Activated B cell treated with CpG ODN at 0.5 μM for 24 hours (primary cell): ENCODE results near the gene PIEZO2. TPM values are rescaled to one million over a fixed set of nuclear protein-coding genes. Genes with fewer than 3 reads are reported as not detected.

Source experiments
- ATAC-seq: fragments of 200-7000 bp; cut with Tn5 transposase; one replicate; pipeline ENCODE4 v1.10.0; 2021; ENCODE audit warnings: low read depth, mild to moderate bottlenecking, moderate library complexity
- CTCF ChIA-PET: fragments of 350-600 bp; sonication (Branson Sonifier 250); formaldehyde crosslinking; loops from one replicate; lab custom pipeline; 2021; ENCODE audit warnings: antibody characterized with exemption; lab: Charles Lee
- POLR2A ChIA-PET: fragments of 350-600 bp; sonication (Branson Sonifier 250); formaldehyde crosslinking; loops from one replicate; lab custom pipeline; 2021; ENCODE audit warnings: antibody characterized with exemption; lab: Charles Lee
- DNase-seq: peaks from one replicate; pipeline ENCODE4 v3.0.0; 2022
- H3K27ac Mint-ChIP-seq: one replicate; pipeline ENCODE4 v1.8.0; 2020; ENCODE audit warnings: mixed read lengths
- H3K27me3 Mint-ChIP-seq: one replicate; pipeline ENCODE4 v1.8.0; 2021; ENCODE audit warnings: mixed read lengths
- H3K36me3 Mint-ChIP-seq: one replicate; pipeline ENCODE4 v1.8.0; 2021; ENCODE audit warnings: low read depth, mixed read lengths
- H3K4me1 Mint-ChIP-seq: one replicate; pipeline ENCODE4 v1.8.0; 2021; ENCODE audit warnings: mixed read lengths
- H3K4me3 Mint-ChIP-seq: one replicate; pipeline ENCODE4 v1.8.0; 2020; ENCODE audit warnings: mild to moderate bottlenecking, mixed read lengths
- H3K9me3 Mint-ChIP-seq: one replicate; pipeline ENCODE4 v1.8.0; 2020; ENCODE audit warnings: mixed read lengths
- intact Hi-C: fragments of 100-400 bp; cut with micrococcal nuclease; formaldehyde crosslinking; loops from one replicate; pipeline ENCODE4 v1.15.1; 2024
- total RNA-seq: library from RNA; stranded (reverse); gene quantifications from 2 replicates; pipeline ENCODE4 v1.2.3, GENCODE V29; 2022
- TF ChIP-seq, protein P1 (sequence below): fragments of 200-600 bp; IDR thresholded peaks from one replicate; pipeline ENCODE4 v1.8.0; 2022; ENCODE audit warnings: antibody characterized with exemption, mild to moderate bottlenecking

Gene PIEZO2
- total RNA-seq, 1 donor from 2014 or later, result not detected

DNA sequence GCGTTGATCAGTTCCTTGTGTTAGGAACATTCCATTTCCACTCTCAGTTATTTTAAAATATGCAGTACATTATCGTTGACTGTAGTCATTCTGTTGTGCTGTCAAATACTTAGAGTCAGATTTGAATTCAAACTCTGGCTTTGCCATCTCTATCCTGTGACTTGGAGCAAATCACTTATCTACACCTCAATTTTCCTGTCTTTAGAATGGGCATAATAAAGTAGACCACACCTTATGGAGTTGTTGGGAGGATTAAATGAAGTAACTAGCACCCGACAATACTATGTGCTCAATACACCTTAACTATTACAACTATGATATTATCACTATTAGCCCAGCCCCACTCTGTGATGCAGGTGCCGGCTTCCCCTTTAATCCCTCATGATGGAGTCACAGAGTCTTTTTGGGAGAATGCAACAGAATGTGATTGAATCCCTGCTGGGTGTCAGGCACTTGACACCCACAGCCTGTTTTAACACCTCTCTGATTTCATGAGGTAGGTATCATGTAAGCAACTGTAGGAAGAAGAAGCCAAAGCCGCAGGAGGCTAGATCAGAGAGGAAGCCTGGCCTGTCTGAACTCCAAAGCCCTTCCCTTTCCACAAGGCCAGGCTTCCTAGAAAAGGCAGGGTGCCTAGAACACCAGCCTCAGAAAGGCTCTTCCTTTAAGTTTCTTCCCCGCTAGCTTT, 315.1 kb downstream of the PIEZO2 start:
- H3K9me3 Mint-ChIP-seq, result peaks cover 2% of the 10 kb centered on the region
- no peaks in the 10 kb centered on the region for H3K4me1 Mint-ChIP-seq
- CTCF ChIA-PET, result no interaction called here
- ATAC-seq (no peak), DNase-seq (no peak)
- intact Hi-C loops, result no loop called here
- H3K27ac Mint-ChIP-seq, result no peak overlapping the region
- H3K4me3 Mint-ChIP-seq, result no peak overlapping the region
- no peaks in the 10 kb centered on the region for H3K36me3 Mint-ChIP-seq
- peaks cover 3% of the 10 kb centered on the region for H3K27me3 Mint-ChIP-seq
- POLR2A ChIA-PET, result no interaction called here
- TF ChIP-seq, protein P1, sequence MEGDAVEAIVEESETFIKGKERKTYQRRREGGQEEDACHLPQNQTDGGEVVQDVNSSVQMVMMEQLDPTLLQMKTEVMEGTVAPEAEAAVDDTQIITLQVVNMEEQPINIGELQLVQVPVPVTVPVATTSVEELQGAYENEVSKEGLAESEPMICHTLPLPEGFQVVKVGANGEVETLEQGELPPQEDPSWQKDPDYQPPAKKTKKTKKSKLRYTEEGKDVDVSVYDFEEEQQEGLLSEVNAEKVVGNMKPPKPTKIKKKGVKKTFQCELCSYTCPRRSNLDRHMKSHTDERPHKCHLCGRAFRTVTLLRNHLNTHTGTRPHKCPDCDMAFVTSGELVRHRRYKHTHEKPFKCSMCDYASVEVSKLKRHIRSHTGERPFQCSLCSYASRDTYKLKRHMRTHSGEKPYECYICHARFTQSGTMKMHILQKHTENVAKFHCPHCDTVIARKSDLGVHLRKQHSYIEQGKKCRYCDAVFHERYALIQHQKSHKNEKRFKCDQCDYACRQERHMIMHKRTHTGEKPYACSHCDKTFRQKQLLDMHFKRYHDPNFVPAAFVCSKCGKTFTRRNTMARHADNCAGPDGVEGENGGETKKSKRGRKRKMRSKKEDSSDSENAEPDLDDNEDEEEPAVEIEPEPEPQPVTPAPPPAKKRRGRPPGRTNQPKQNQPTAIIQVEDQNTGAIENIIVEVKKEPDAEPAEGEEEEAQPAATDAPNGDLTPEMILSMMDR, result no peak

DNA sequence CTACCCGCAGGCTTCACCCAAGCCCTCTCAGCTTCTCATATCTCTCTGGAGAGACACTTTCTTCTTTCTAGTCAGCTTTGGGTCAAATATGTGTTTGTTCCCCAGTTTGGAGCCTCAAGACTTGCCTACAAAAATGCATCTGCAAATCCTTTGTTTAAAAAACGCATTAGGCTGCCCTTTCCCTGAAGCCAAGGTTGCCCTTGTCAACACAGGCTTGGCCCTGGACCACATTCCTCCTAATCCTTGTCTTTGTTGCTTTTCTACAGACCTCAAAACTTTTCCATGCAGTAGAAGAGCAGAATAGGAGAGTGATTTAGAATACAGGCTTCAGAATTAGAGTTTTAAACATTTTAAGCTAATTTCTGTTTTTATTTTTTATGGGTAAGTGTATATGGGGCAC, 315.7 kb downstream of the PIEZO2 start:
- ChIA-PET CTCF (no interaction called here), POLR2A (no interaction called here)
- H3K36me3 Mint-ChIP-seq, result no peaks in the 10 kb centered on the region
- TF ChIP-seq, protein P1, result no peak
- intact Hi-C loops, result no loop called here
- ATAC-seq (no peak), DNase-seq (no peak)
- H3K27ac Mint-ChIP-seq, result no peak overlapping the region
- peaks cover 3% of the 10 kb centered on the region for H3K27me3 Mint-ChIP-seq
- H3K4me1 Mint-ChIP-seq, result no peaks in the 10 kb centered on the region
- H3K4me3 Mint-ChIP-seq, result no peak overlapping the region
- H3K9me3 Mint-ChIP-seq, result peaks cover 2% of the 10 kb centered on the region

DNA sequence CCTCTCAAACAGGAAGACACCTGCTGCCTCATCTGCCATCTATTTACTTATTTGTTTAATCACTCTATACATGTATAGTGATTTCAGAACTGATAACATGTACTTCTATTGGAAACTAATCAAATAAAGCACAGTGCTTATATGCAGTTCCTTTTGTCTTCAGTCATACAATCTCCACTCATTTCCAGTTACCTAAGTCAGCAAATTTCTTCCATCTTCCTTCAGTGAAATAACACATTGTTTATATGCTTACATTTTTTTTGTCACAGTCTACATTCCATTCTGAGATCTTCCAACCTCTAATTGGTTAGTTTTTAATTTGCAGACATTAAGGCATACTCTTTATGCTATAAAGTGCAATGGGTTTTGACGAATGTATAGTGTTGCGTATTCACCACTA, 323.0 kb downstream of the PIEZO2 start:
- DNase-seq, result no peak
- Mint-ChIP-seq H3K27me3 (peaks cover 25% of the 10 kb centered on the region), H3K36me3 (no peaks in the 10 kb centered on the region), H3K4me1 (no peaks in the 10 kb centered on the region), H3K4me3 (no peak overlapping the region), H3K27ac (no peak overlapping the region), H3K9me3 (peaks cover 2% of the 10 kb centered on the region)
- intact Hi-C loops, result no loop called here
- no peak for ATAC-seq
- CTCF ChIA-PET, result no interaction called here
- POLR2A ChIA-PET, result no interaction called here
- TF ChIP-seq, protein P1, result no peak

DNA sequence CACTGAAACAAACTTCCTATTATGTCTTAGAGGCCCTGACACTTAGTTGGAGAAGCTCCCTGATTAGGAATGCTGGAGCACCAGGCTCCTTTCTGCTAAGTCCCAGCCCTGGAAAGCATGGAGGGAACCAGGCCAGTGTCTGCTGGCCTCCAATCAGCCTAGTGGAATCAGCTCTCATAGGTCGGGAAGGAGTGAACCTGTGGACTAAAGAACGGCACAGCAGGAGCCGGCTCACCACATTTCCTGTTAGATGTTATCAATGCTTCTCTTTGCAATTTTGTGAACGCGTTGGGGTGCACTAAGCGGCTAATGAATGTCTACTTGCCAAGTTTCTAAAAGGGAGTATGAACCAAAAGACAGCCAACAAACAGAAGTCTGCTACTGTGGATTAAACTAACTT, 326.9 kb downstream of the PIEZO2 start:
- no peak overlapping the region for H3K4me3 Mint-ChIP-seq
- no peaks in the 10 kb centered on the region for H3K4me1 Mint-ChIP-seq
- peaks cover 22% of the 10 kb centered on the region for H3K27me3 Mint-ChIP-seq
- no peak overlapping the region for H3K27ac Mint-ChIP-seq
- no peaks in the 10 kb centered on the region for H3K36me3 Mint-ChIP-seq
- ChIA-PET CTCF (no interaction called here), POLR2A (no interaction called here)
- H3K9me3 Mint-ChIP-seq, result peaks cover 7% of the 10 kb centered on the region
- DNase-seq (no peak), ATAC-seq (no peak)
- TF ChIP-seq, protein P1, result no peak
- intact Hi-C loops, result no loop called here

DNA sequence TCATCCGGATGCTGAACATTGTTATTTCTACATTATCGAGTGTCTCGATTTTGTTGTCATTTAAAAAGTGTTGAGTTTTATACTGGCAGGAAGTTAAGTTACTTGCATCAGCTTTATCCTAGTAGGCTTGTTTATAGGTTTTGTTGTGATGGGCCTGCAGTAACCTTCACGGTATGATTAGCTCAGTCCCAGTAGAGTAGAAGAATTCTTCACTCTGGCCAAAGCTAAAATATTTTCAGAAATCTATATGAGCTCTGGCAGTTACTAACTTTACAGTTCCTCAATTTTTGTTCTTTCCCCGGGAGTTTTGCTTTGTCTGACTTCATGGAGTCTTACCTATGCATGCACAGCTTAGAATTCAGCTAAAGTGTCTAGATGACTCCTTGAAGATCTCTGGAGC, 328.7 kb downstream of the PIEZO2 start:
- no peaks in the 10 kb centered on the region for H3K36me3 Mint-ChIP-seq

More for the DNA sequence above, 328.7 kb downstream of the PIEZO2 start:
- ATAC-seq (no peak), DNase-seq (no peak)
- H3K4me3 Mint-ChIP-seq, result no peak overlapping the region
- H3K4me1 Mint-ChIP-seq, result no peaks in the 10 kb centered on the region
- ChIA-PET CTCF (interaction anchor here (1.0 kb wide), 2 partner anchors 9 to 25 kb away, joined by 3 read pairs; no protein-coding TSS in a partner anchor), POLR2A (no interaction called here)
- intact Hi-C loops, result no loop called here
- H3K9me3 Mint-ChIP-seq, result peaks cover 7% of the 10 kb centered on the region
- peaks cover 17% of the 10 kb centered on the region for H3K27me3 Mint-ChIP-seq
- TF ChIP-seq, protein P1, result no peak
- no peak overlapping the region for H3K27ac Mint-ChIP-seq
